SK-N-SH (cell line): Measurements from ENCODE around the gene MTHFD1L. TPM values are rescaled to one million over a fixed set of nuclear protein-coding genes. Genes with fewer than 3 reads are reported as not detected.
A peak's percentile ranks its signal among the peaks of the same experiment; 100 is the strongest.

Experiments used
- CTCF ChIA-PET: fragments of 300-600, 350-600 bp; formaldehyde crosslinking; extraction: SDS; loops from one replicate; lab custom pipeline; 2021; lab: Yijun Ruan, JAX
- POLR2A ChIA-PET: fragments of 350-600 bp; sonication (Branson Sonifier 250); formaldehyde crosslinking; extraction: SDS; loops from one replicate; lab custom pipeline; 2020; ENCODE audit warnings: antibody characterized with exemption, inconsistent platforms; lab: Yijun Ruan, JAX
- DNase-seq: peaks from one replicate; pipeline ENCODE4 v3.0.0; 2012
- H2AFZ ChIP-seq: fragments of 200-600 bp; sonication (generic); 2 replicates; pipeline ENCODE4 v1.8.1; 2016; ENCODE audit warnings: antibody characterized with exemption, mild to moderate bottlenecking, low read depth
- H3F3A ChIP-seq: fragments of 200-600 bp; sonication (generic); replicated peaks from 2 replicates; pipeline ENCODE3; 2016; ENCODE audit warnings: antibody characterized with exemption, mild to moderate bottlenecking; ENCODE audit not compliant: insufficient read depth
- H3K27ac ChIP-seq, 2 experiments: fragments of 200-500 bp in 1 of 2; fragments of 200-600 bp in 1 of 2; sonication (Bioruptor generic) in 1 of 2; sonication (generic), shearing (Covaris generic) in 1 of 2; 2 replicates each; pipeline versions ENCODE4 v1.5.1 to v1.6.1; 2014 to 2016; ENCODE audit warnings: low read depth in 2 of 2, inconsistent platforms in 1 of 2, low read length in 1 of 2, mild to moderate bottlenecking in 1 of 2, mixed read lengths in 1 of 2
- H3K27me3 ChIP-seq: fragments of 200-600 bp; sonication (generic), shearing (Covaris generic); 2 replicates; pipeline ENCODE4 v1.6.1; 2016; ENCODE audit warnings: mixed run types; ENCODE audit not compliant: insufficient read depth
- H3K36me3 ChIP-seq, 2 experiments: fragments of 200-500 bp in 1 of 2; fragments of 200-600 bp in 1 of 2; sonication (Bioruptor generic) in 1 of 2; sonication (generic) in 1 of 2; replicated peaks in 1 of 2; 2 replicates each; pipeline versions ENCODE3 to v1.5.1; 2014 to 2016; ENCODE audit warnings: low read length in 1 of 2, mild to moderate bottlenecking in 1 of 2; ENCODE audit not compliant: insufficient read depth in 2 of 2, control insufficient read depth in 1 of 2
- H3K4me1 ChIP-seq, 2 experiments: fragments of 200-500 bp in 1 of 2; fragments of 200-600 bp in 1 of 2; sonication (Bioruptor generic) in 1 of 2; sonication (generic), shearing (Covaris generic) in 1 of 2; 2 replicates each; pipeline versions ENCODE4 v1.5.1 to v1.6.1; 2014 to 2016; ENCODE audit warnings: low read depth in 1 of 2, low read length in 1 of 2, mixed run types in 1 of 2; ENCODE audit not compliant: insufficient read depth in 2 of 2, control insufficient read depth in 1 of 2
- H3K4me2 ChIP-seq: fragments of 200-600 bp; sonication (generic), shearing (Covaris generic); 2 replicates; pipeline ENCODE4 v1.6.1; 2017; ENCODE audit warnings: mixed run types
- H3K4me3 ChIP-seq, 2 experiments: fragments of 200-500 bp in 1 of 2; fragments of 200-600 bp in 1 of 2; sonication (Bioruptor generic) in 1 of 2; sonication (generic), shearing (Covaris generic) in 1 of 2; 2 replicates each; pipeline versions ENCODE4 v1.5.1 to v1.8.1; 2014 to 2016; ENCODE audit warnings: low read depth in 2 of 2, inconsistent platforms in 1 of 2, low read length in 1 of 2, mild to moderate bottlenecking in 1 of 2, mixed read lengths in 1 of 2, moderate library complexity in 1 of 2
- H3K79me2 ChIP-seq: fragments of 200-600 bp; sonication (generic); 2 replicates; pipeline ENCODE4 v1.8.1; 2017; ENCODE audit warnings: mild to moderate bottlenecking; ENCODE audit not compliant: insufficient read depth
- H3K9ac ChIP-seq: fragments of 200-600 bp; sonication (generic); 2 replicates; pipeline ENCODE4 v1.6.1; 2017; ENCODE audit warnings: mixed run types
- H3K9me2 ChIP-seq: fragments of 200-600 bp; sonication (generic); 2 replicates; pipeline ENCODE4 v1.6.1; 2017; ENCODE audit warnings: mixed run types
- H3K9me3 ChIP-seq: fragments of 200-600 bp; sonication (generic); 2 replicates; pipeline ENCODE4 v1.6.1; 2017; ENCODE audit warnings: mixed run types, mild to moderate bottlenecking, moderate library complexity
- H4K20me1 ChIP-seq: fragments of 200-600 bp; sonication (generic); 2 replicates; pipeline ENCODE4 v1.6.1; 2017; ENCODE audit warnings: mild to moderate bottlenecking, mixed run types; ENCODE audit not compliant: insufficient read depth
- CHD2 ChIP-seq: fragments of 150-350 bp; IDR thresholded peaks from 2 replicates; pipeline ENCODE4 v1.6.1; 2018; ENCODE audit warnings: low read length; ENCODE audit not compliant: partially characterized antibody
- ELF1 ChIP-seq: IDR thresholded peaks from 2 replicates; pipeline ENCODE4 v1.4.0; 2012
- FOXM1 ChIP-seq: IDR thresholded peaks from 2 replicates; pipeline ENCODE4 v1.4.0; 2012; ENCODE audit warnings: low read depth, mild to moderate bottlenecking
- GABPA ChIP-seq: IDR thresholded peaks from 2 replicates; pipeline ENCODE4 v1.4.0; 2012; ENCODE audit warnings: low read depth, mild to moderate bottlenecking
- GATA2 ChIP-seq: sonication (generic); formaldehyde crosslinking; IDR thresholded peaks from 2 replicates; pipeline ENCODE4 v1.5.0; 2020; ENCODE audit warnings: mild to moderate bottlenecking, missing genetic modification reagents
- JUND ChIP-seq: IDR thresholded peaks from 2 replicates; pipeline ENCODE4 v1.4.0; 2012
- NFIC ChIP-seq: IDR thresholded peaks from 2 replicates; pipeline ENCODE4 v1.4.0; 2012; ENCODE audit warnings: borderline replicate concordance
- NRF1 ChIP-seq: IDR thresholded peaks from 2 replicates; pipeline ENCODE4 v1.6.1; 2012; ENCODE audit warnings: low read depth, mild to moderate bottlenecking, low read length
- POLR2AphosphoS5 ChIP-seq: IDR thresholded peaks from 2 replicates; pipeline ENCODE4 v1.6.1; 2012; ENCODE audit warnings: low read depth, low read length
- RCOR1 ChIP-seq: fragments of 150-350 bp; IDR thresholded peaks from 2 replicates; pipeline ENCODE4 v1.6.1; 2017; ENCODE audit warnings: antibody characterized with exemption, low read length
- RFX5 ChIP-seq: IDR thresholded peaks from 2 replicates; pipeline ENCODE4 v1.6.1; 2012; ENCODE audit warnings: mild to moderate bottlenecking, improper control_type of control experiment, low read length
- SMC3 ChIP-seq: IDR thresholded peaks from 2 replicates; pipeline ENCODE4 v1.6.1; 2012; ENCODE audit warnings: low read depth, low read length, improper control_type of control experiment
- TAF1 ChIP-seq: IDR thresholded peaks from 2 replicates; pipeline ENCODE4 v1.6.1; 2012; ENCODE audit warnings: low read depth, mild to moderate bottlenecking, low read length, moderate library complexity, borderline replicate concordance
- TCF12 ChIP-seq: IDR thresholded peaks from 2 replicates; pipeline ENCODE4 v1.4.0; 2012
- TEAD4 ChIP-seq: IDR thresholded peaks from 2 replicates; pipeline ENCODE4 v1.4.0; 2012; ENCODE audit warnings: mild to moderate bottlenecking, borderline replicate concordance; ENCODE audit not compliant: insufficient read depth
- USF1 ChIP-seq: IDR thresholded peaks from 2 replicates; pipeline ENCODE4 v1.4.0; 2012; ENCODE audit warnings: low read depth, borderline replicate concordance
- ZBTB33 ChIP-seq: IDR thresholded peaks from 2 replicates; pipeline ENCODE4 v1.4.0; 2012; ENCODE audit warnings: low read depth, borderline replicate concordance
- WGBS: methylation state at CpG from one replicate; pipeline ENCODE4 v1.1.6; 2017; ENCODE audit warnings: low lambda C conversion rate; 5-methylcytosine and 5-hydroxymethylcytosine counted together
- polyA plus RNA-seq, 3 experiments: library from polyadenylated mRNA; depleted of rRNA; stranded (reverse); fragments of >200 nt; gene quantifications; 2 replicates each; pipeline ENCODE4 v1.2.3, GENCODE V29; 2012
- TF ChIP-seq, protein P1 (sequence below): fragments of 150-350 bp; IDR thresholded peaks from 2 replicates; pipeline ENCODE4 v1.6.1; 2016; ENCODE audit warnings: mild to moderate bottlenecking, low read depth, low read length
- TF ChIP-seq, protein P2 (sequence below): fragments of 200-600 bp; sonication (generic); IDR thresholded peaks from 2 replicates; pipeline ENCODE4 v1.6.1; 2017; ENCODE audit warnings: antibody characterized with exemption, mild to moderate bottlenecking, moderate library complexity

Gene MTHFD1L
- polyA plus RNA-seq, 1 of the 3 experiments (the other 2 are of a cell fraction), result 37.0 TPM

GRCh38 chr6:151069641-151070040 lies 204.1 kb downstream of the MTHFD1L start:
- H3K9ac ChIP-seq, result peak overlapping the region; percentile 80

More at GRCh38 chr6:151069641-151070040, 204.1 kb downstream of the MTHFD1L start:
- Histone ChIP-seq H3K36me3 (peaks cover 3 to 48% of the 10 kb centered on the region in 2 experiments), H3K79me2 (peaks cover 21% of the 10 kb centered on the region), H2AFZ (no peak overlapping the region), H3F3A (peaks cover 42% of the 10 kb centered on the region), H3K4me3 (no peak overlapping the region), H3K9me2 (no peaks in the 10 kb centered on the region), H3K27me3 (no peaks in the 10 kb centered on the region), H3K27ac (peak overlapping the region; percentile 23 to 98), H3K9me3 (0 out of 2 replicates have a peak, but pooled peaks cover under 1% of the 10 kb centered on the region), H3K4me2 (0 out of 2 replicates have a peak overlapping the region, but pooled peaks have one; percentile 67), H3K4me1 (peaks cover 10 to 21% of the 10 kb centered on the region in 2 experiments)
- WGBS, result 95% methylated on average over 8 of the region's 8 CpGs
- DNase-seq, result no peak
- ChIA-PET POLR2A (no interaction called here), CTCF (interaction anchor here (2.9 kb wide), 1 partner anchor 55 kb away, joined by 10 read pairs; no protein-coding TSS in a partner anchor)
- no peak for TF ChIP-seq NRF1
- no peak for TF ChIP-seq JUND
- TF ChIP-seq TAF1, result no peak
- TF ChIP-seq RCOR1, result no peak
- no peak for TF ChIP-seq CHD2
- TF ChIP-seq ELF1, result no peak
- no peak for TF ChIP-seq GATA2 (CRISPR knock-in tag)
- no peak for TF ChIP-seq NFIC
- TF ChIP-seq FOXM1, result no peak
- no peak for TF ChIP-seq USF1
- no peak for TF ChIP-seq POLR2AphosphoS5
- TF ChIP-seq TEAD4, result no peak
- TF ChIP-seq, protein P1, sequence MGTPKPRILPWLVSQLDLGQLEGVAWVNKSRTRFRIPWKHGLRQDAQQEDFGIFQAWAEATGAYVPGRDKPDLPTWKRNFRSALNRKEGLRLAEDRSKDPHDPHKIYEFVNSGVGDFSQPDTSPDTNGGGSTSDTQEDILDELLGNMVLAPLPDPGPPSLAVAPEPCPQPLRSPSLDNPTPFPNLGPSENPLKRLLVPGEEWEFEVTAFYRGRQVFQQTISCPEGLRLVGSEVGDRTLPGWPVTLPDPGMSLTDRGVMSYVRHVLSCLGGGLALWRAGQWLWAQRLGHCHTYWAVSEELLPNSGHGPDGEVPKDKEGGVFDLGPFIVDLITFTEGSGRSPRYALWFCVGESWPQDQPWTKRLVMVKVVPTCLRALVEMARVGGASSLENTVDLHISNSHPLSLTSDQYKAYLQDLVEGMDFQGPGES, result no peak
- TF ChIP-seq, protein P2, sequence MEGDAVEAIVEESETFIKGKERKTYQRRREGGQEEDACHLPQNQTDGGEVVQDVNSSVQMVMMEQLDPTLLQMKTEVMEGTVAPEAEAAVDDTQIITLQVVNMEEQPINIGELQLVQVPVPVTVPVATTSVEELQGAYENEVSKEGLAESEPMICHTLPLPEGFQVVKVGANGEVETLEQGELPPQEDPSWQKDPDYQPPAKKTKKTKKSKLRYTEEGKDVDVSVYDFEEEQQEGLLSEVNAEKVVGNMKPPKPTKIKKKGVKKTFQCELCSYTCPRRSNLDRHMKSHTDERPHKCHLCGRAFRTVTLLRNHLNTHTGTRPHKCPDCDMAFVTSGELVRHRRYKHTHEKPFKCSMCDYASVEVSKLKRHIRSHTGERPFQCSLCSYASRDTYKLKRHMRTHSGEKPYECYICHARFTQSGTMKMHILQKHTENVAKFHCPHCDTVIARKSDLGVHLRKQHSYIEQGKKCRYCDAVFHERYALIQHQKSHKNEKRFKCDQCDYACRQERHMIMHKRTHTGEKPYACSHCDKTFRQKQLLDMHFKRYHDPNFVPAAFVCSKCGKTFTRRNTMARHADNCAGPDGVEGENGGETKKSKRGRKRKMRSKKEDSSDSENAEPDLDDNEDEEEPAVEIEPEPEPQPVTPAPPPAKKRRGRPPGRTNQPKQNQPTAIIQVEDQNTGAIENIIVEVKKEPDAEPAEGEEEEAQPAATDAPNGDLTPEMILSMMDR, result no peak
- no peak for TF ChIP-seq TCF12
- no peak for TF ChIP-seq RFX5
- no peak for TF ChIP-seq GABPA
- TF ChIP-seq SMC3, result no peak
- no peak for TF ChIP-seq ZBTB33
- TF ChIP-seq, all 33 proteins: peak for 0
- H4K20me1 ChIP-seq, result no peaks in the 10 kb centered on the region
